ENCODE measurements around the gene TCEAL1.
A peak's percentile ranks its signal among the peaks of the same experiment; 100 is the strongest.
"Not testable (repeated sequence)": the region's sequence is repeated elsewhere in the genome, so short reads cannot be mapped to it uniquely, and the experiment has no call there.

The TCEAL1 gene, protein sequence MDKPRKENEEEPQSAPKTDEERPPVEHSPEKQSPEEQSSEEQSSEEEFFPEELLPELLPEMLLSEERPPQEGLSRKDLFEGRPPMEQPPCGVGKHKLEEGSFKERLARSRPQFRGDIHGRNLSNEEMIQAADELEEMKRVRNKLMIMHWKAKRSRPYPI

DNA sequence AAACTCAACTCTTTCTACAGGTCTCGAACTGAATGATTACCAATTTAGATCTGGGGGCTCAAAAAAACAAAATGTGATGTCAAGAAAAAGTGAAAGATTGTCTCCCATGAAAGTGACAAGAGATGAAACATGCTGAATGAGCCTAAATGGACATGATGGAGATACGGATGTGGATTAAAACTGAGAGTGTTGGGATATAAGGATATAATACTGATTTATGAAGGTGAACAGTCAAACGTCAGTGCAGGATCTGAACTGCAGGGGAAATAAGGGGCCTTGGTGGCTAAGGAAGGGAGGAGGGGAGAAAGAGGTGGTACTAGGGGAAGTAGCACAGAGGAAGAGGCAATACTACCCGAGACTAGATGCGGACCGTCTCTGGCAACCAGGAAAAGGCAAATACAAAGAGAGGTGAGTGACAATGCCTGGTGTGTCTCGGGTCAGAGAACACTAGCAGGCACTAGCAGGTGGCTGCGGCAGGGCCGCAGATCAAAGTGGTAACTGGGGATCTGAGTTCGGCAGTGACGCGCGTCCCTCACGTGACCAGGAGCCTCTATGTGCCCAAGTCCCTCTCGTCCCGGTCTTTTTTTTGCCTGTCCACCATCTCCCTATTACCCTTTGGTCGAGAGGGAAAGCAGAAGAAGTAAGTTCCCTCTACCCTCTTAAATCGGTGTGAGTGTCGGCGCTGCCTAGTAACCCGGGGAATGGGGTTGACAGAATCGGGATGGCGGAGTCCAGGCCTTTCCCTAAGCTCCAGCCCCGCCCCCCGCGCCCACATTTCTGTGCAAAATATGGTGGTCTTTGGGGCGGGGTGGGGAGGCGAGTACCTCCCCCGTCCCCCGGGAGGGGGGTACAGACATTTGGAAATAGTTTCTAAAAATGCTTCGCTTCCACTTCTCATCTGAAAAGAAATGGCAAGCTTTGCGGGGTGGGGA, at the start of gene TCEAL1:
Gene TCEAL1 (plus strand): TSS at position 590 of the 932 bp plus-strand sequence. CDS start 942 bp downstream, outside the sequence.
- peak; percentile 55 for DNase-seq

DNA sequence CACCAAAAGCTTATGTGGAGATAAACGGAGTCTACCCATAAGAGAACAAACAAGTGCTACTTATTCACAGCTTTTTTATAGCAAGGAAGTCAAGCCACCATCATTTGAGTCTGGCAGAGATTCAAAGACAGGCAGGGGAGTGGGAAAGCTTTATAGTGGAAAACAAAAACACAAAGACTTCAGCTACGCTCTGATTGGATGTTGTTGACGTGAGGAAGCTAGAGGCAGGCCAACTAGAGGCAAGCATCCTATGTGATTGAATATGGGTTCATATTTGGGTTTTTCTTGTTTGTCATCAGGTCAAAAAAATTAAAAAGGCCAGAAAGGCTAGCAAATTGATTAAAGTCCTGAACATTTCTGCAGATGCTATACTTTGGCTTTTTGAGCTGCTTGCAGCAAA, 44.2 kb upstream of the TCEAL1 start:
- no peak for DNase-seq

DNA sequence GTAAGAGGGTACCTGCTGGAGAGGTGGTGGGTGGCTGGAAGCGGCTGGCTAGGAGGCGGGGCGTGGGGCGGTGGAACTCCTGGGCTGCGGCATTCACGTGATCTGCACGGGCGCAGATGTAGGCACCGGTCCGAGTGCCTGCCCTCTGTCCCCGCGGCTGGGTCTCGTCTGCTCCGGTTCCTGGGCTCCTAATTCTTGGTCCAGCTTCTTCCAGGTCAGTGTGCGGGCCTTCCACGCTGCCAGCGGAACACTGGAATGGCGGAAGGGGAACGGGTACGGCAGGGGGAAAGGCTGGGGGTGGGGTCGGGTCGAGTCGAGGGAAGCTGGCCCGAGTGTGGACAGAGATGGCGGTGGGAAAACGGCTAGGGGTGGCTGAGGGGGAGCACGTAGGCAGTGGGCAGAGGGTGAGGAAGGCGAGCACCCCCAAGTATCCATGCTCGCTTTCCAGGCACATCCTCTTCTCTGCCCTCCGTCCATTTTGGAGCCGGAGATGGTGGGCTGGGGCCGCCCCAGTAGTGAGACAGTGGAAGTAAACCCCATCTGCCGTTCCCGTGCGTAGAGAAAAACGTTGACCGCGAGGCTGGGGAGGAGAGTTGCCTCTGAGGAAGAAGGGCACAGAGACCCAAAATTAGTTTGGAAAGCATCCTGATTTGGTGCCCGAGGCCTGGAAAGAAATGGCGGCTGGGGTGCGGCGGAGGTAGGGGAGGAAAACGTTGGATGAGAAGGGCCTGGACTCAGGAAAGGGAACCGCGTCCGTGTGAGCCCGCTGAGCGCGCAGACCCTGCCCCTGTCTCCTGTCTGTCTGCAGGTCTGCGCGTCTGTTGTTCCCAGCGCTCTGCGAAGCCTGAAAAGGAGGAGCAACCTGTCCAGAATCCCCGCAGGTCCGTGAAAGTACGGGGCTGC, 43.1 kb upstream of the TCEAL1 start, which contains the start of gene TCEAL4:
Gene TCEAL4 (plus strand): TSS at position 105 of the 903 bp plus-strand sequence. CDS start 1,161 bp downstream, outside the sequence.
- DNase-seq, result peak; percentile 39

DNA sequence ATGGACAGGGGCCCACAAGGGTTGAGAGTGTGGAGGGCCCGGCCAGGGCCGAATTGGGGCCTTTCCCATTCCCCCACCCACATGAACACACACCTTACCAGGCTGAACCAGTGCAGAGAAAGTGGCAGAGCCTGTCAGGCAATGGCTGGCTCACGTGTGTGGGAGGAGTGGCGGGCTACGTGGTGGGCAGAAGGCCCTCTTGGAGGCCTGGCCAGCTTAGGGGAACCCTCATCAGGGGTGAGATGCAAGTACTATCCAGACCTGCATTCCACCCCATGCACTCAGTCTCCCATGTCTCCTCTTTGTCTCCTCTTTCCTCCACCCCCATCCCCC, 42.5 kb upstream of the TCEAL1 start:
- DNase-seq, result no peak

DNA sequence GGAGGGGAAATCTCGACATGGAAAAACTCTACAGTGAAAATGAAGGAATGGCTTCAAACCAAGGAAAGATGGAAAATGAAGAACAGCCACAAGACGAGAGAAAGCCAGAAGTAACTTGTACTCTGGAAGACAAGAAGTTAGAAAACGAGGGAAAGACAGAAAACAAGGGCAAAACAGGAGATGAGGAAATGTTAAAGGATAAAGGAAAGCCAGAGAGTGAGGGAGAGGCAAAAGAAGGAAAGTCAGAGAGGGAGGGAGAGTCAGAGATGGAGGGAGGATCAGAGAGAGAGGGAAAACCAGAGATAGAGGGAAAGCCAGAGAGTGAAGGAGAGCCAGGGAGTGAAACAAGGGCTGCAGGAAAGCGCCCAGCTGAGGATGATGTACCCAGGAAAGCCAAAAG, 42.1 kb upstream of the TCEAL1 start:
- DNase-seq, result no peak

DNA sequence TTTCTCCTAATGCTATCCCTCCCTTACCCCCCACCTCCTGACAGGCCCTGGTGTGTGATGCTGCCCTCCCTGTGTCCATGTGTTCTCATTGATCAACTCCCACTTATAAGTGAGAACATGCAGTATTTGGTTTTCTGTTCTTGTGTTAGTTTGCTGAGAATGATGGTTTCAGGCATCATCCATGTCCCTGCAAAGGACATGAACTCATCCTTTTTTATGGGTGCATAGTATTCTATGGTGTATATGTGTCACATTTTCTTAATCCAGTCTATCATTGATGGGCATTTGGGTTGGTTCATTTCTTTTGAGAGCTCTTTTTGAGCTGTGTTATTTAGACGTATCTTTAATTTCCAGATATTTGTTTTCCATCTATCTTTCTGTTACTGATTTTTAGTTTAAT, 36.5 kb upstream of the TCEAL1 start:
- not testable (repeated sequence) for DNase-seq

DNA sequence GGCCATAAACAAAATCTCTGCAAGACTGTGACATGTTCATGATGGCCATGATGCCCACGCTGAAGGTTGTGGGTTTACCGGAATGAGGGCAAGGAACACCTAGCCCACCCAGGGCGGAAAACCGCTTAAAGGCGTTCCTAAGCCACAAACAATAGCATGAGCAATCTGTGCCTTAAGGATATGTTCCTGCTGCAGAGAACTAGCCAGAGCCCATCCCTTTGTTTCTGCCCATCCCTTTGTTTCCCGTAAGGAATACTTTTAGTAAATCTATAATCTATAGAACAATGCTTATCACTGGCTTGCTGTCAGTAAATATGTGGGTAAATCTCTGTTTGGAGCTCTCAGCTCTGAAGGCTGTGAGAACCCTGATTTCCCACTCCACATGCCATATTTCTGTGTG, 33.6 kb upstream of the TCEAL1 start:
- DNase-seq, result not testable (repeated sequence)

DNA sequence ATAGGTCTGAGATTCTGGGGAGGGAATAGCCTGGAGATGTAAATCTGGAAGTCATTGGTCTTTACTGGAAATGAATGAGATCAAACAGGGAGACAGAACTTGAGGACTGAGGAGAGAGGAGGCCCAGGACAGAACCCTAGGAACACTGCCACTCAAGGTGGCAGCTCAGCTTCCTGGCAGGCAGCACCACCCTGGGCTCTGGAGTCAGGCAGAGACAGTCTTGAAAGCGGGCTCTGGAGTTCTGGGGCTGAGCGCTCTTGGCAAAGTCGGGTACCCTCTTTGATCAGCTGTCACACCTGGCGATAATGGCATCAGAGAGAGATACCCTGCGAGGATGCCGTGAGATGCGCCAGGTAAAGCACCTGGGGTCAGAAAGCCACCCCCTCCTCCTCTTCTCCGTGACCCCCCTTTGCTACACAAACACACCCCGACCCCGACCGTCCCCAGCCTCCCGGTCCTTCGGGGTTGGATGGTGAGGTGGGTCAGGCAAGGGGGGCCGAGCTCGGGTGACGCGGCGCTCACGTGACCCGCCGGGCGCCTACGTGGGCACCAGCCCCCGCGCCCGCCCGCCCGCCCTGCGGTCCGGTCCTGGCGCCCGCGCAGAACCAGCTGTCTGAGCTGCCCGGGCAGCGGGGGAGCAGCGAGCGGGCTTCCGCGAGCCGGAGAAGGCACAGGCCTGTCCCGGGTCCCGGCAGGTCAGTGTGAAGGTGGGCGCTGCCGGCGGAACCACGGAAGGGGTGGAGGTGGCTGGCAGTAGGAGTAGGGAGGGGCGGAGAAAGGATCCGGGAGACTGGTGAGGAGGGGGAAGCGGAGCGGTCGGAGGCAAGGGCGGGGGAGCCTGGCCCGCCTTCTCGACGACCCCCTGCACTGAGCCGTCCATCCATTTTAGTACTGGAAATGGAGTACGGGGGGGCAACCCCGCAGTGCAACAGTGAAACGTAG, 21.1 kb upstream of the TCEAL1 start, which contains the start of gene TCEAL3:
Gene TCEAL3 (plus strand): TSS at position 600 of the 942 bp plus-strand sequence. CDS start 1,102 bp downstream, outside the sequence.
- peak; percentile 56 for DNase-seq

DNA sequence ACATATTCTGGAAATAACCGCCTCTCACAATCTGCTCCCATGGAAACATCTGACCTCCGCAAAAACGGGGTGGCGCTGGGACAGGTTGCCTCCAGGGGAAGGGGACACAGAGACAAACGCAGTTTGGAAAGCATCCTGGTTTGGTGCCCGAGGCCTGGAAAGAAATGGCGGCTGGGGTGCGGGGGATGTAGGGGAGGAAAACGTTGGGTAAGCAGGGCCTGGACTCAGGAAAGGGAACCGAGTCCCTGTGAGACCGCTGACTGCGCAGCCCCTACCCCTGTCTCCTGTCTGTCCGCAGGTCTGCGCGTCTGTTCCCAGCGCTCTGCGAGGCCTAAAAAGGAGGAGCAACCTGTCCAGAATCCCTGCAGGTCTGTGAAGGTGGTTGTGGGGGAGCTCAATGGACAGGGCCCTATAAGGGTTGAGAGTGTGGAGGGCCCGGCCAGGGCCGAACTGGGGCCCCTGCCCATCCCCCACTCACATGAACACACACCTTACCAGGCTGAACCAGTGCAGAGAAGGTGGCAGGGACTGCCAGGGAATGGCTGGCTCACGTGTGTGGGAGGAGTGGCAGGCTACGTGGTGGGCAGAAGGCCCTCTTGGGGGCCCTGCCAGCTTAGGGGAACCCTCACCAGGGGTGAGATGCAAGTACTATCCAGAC, 20.3 kb upstream of the TCEAL1 start:
- no peak for DNase-seq

DNA sequence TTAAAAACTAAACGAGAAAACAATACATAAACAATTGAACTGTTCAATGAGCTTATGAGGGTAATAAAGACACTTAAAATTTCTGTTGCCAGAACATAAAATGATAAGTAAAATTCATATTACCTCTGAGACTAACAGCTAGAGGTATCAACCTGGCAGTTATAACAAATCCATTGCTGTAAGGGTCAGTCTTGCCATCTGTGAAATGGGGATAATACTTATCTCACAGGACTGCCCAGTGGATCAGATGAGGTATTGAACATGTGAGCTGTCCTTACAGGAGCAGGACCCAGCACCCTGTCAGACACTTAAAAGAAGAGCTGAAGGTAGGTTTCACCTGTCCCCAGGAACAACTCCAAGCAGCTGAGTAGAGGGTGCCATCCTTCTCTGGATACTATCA, 18.5 kb upstream of the TCEAL1 start:
- DNase-seq, result no peak

DNA sequence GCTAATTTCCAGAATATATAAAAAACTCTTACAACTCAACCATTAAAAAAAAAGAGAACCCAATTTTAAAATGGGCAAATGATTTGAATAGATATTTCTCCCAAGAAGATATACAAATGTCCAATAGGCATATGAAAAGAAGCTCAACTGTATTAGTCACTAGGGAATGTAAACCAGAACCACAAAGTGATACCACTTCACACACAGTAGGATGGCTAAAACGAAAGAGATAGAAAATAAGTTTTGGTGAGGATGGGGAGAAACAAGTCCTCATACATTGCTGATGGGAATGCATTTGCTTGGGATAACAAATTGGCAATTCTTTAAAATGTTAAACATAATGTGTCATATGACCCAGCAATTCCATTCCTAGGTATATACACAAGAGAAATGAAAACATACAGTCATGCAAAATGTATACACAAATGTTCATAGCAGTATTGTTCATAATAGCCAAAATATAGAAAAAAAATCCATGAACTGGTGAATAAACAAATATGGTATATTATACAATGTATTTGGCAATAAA, 15.3 kb upstream of the TCEAL1 start:
- DNase-seq, result no peak

DNA sequence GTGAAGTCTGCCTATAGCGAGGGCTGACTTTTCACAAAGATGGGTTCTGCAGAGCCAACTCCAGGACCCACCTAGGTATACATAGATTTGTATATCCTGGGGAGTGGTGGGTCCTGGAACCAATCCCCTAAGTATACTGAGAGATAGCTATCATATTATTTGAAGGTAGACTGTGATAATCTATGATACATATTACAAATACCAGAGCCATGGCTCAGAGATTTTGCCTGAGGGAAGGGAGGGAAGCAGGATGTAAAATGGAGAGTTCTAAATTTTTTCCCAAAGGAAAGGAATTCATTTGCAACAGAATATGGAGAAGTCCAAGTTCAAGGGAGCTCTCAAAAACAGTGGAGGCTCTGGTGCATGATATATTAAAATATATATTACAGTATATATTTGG, 13.8 kb upstream of the TCEAL1 start:
- DNase-seq, result no peak

DNA sequence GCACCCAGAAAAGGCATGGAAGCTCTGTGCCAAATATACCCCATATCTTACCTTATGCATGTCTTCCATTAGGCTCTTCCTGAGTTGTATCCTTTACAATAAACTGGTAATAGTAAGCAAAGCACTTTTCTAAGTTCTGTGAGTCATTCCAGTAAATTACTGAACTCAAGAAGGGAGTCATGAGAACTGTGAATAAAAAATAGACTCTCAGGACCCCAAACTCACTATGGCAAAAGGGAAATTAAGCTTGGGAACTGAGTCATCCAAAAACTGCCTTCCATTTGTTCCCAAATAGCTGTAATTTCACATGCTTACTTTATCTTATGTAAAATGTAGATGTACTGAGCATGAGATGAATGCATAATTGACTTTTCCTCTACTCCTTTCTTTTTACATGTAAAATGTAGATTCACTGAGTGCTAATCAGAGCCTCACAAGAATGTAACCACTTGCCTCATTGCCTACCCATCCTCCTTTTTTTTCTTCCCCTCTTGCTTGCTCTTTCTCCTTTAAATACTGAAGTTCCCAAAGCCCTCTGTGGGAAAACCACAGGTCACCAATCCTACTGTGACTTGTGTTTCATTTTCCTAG, 12.9 kb upstream of the TCEAL1 start:
- DNase-seq, result no peak

DNA sequence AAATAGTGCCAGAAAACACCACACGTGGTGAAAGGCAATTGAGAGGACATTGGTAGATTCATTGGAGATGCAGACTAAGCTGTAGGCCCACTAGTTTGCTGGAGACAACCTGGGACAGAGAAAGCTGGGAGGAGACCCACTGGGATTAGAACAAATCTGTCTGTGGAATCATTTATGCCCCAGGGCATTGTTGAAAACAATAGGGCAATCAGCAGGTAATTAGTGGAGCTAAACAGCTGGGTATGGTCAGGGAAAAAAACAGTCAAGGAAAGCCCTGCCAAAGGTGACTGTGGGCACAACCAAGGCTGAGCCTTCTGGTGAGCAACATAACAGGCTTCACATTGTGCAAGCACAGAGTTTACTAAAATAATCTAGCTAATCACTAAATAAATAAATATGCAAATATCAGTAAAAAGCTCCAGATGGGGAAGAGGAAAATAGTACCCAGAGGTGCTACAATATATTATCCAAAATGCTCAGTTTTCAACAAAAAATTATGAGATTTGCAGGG, 12.0 kb upstream of the TCEAL1 start:
- DNase-seq, result no peak

DNA sequence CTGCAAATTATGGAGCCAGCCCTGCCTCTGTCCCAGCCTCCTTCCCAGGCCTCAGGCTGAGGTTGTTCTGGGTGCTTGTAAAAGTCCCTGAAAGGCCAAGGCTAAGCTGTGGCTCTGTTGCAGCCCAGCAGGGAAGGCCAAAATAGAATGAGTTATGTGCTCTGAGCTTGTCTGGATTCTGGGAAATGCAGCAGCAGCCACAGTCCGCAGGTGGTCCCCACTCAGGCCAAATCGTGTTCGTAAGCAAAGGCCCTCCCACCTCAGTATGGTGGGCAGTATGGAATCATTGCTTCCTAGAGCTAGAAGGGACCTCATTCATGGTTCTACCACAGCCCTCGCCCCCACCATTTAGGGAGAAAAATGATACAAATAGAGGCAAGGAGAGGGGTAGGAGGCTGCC, 4.7 kb upstream of the TCEAL1 start:
- DNase-seq, result no peak

DNA sequence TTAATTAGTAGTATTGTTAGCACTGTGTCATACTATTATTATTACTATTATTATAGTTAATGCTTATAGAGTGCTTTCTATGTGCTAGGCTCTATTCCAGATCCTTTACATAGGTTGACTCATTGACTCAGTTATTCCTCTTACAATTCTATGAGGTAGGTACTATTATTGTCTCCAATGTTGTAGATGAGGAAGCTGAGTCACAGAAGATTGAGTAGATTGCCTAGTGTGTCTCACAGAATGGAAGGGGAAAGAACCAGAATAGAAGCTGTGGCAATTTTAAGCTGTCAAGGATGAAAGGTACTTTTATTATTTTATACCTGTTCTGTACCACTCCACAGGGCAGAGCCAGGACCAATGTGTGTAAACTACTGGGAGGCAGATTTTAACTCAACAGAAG, 1.9 kb upstream of the TCEAL1 start:
- no peak for DNase-seq

DNA sequence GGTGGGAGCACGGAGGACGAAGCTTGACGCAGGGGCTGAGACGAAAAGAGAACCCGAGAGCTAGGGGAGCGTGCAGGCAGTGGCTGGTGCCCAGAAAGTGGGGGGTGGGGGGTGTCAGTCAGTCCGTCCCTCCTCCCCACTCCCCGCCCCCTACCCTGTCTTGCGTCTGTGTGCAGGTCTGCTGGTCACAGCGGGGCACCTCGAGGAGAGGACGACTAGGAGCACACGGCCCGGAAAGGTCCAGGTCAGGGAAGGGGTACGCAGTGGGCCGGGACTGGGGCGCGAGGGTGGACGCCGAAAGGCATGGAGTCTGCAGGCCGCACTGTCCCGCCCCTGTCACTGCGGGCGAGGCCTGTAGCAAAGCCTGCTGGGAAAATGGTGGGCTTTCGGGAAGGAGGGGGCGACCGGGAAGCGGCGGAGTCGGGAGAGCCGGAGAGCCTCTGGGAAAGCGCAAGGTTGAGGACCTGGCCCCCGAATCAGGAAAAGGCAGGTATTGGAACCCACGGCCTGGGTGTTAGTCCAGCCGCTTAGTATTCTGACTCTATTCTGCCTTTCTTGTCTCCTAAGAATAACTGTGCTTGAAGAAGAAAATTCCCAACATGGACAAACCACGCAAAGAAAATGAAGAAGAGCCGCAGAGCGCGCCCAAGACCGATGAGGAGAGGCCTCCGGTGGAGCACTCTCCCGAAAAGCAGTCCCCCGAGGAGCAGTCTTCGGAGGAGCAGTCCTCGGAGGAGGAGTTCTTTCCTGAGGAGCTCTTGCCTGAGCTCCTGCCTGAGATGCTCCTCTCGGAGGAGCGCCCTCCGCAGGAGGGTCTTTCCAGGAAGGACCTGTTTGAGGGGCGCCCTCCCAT, 769 bp downstream of the TCEAL1 start:
- peak; percentile 25 for DNase-seq

DNA sequence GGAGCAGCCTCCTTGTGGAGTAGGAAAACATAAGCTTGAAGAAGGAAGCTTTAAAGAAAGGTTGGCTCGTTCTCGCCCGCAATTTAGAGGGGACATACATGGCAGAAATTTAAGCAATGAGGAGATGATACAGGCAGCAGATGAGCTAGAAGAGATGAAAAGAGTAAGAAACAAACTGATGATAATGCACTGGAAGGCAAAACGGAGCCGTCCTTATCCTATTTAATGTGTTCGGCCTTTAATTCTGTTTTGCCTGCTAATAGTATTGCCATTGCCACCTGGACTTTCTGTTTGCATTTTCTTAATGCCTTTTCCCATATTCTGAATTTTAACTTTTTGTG, 1.4 kb downstream of the TCEAL1 start:
- no peak for DNase-seq

DNA sequence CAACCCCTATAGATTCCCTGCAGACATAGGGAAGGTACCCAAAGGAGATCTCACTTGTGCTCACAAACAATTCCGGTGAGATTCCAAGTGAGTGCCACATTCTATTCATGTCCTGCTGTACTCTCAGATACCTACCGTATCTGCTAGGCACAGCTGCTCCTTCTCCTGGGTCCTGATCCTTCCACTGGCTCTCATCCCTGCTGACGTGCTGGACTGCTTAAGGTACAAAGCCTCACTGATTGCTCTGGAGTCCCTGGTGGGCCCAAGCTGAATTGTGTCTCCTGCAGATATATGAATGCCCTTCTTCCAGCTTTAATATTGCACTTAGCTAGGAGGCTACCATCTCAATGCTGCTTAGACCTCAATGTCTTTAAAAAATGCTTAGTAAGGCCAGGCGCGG, 2.4 kb downstream of the TCEAL1 start:
- DNase-seq, result no peak

DNA sequence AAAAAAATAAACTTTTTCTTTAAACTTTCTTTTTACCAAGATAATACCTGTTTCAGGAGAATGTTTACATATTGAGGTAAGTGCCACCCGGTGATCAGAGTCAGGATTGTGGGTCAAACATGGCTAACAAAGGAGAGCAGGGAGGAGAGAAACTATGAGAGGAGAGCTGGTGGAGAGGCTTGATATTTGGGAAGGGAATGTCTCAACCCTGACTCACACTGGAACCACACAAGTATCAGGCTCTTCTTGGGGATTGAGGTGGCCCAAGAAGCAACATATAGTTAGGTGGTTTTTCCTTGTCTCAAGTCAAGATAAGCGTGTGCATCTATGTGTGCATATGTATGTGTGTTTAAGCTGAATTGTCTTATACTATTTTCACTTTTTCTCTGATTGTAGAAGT, 6.7 kb downstream of the TCEAL1 start:
- no peak for DNase-seq

Data from CD4-positive, alpha-beta T cell treated with Interleukin-15 for 1 hour (primary cell).